Liver (tissue), 9 donors: ENCODE results near the gene MT1F. TPM values are rescaled to one million over a fixed set of nuclear protein-coding genes. Genes with fewer than 3 reads are reported as not detected.

ENCODE experiments used
- DNase-seq: peaks from one replicate; pipeline ENCODE4 v3.0.0-alpha.2; 2017; ENCODE audit warnings: low spot score
- H3K27ac ChIP-seq, 2 donors: one replicate each; pipeline ENCODE4 v1.7.0; 2013; ENCODE audit warnings: inconsistent platforms in 2 of 2, low read length in 2 of 2, control low read depth in 1 of 2, low read depth in 1 of 2, mild to moderate bottlenecking in 1 of 2
- H3K27me3 ChIP-seq, 4 donors: one replicate each; pipeline versions ENCODE4 v1.6.1 to v1.7.0; 2013; ENCODE audit warnings: low read length in 3 of 4, inconsistent platforms in 1 of 4, mild to moderate bottlenecking in 1 of 4, moderate library complexity in 1 of 4; ENCODE audit not compliant: control insufficient read depth in 4 of 4, insufficient read depth in 4 of 4
- H3K36me3 ChIP-seq, 4 donors: one replicate each; pipeline versions ENCODE4 v1.6.1 to v1.7.0; 2013; ENCODE audit warnings: low read length in 3 of 4, mild to moderate bottlenecking in 3 of 4, low read depth in 1 of 4, moderate library complexity in 1 of 4; ENCODE audit not compliant: control insufficient read depth in 4 of 4, insufficient read depth in 3 of 4
- H3K4me1 ChIP-seq, 4 donors: one replicate each; pipeline versions ENCODE4 v1.6.1 to v1.7.0; 2013; ENCODE audit warnings: low read length in 3 of 4, mild to moderate bottlenecking in 3 of 4, moderate library complexity in 1 of 4; ENCODE audit not compliant: control insufficient read depth in 4 of 4, insufficient read depth in 4 of 4
- H3K4me3 ChIP-seq, 3 donors: one replicate each; pipeline versions ENCODE4 v1.6.1 to v1.7.0; 2013; ENCODE audit warnings: low read length in 3 of 3, control low read depth in 1 of 3, low read depth in 1 of 3, mild to moderate bottlenecking in 1 of 3
- H3K9ac ChIP-seq, 2 donors: one replicate each; pipeline ENCODE4 v1.7.0; 2013; ENCODE audit warnings: low read length in 2 of 2, mild to moderate bottlenecking in 2 of 2, moderate library complexity in 2 of 2, control low read depth in 1 of 2, low read depth in 1 of 2
- H3K9me3 ChIP-seq, 4 donors: one replicate each; pipeline versions ENCODE4 v1.6.1 to v1.7.0; 2013; ENCODE audit warnings: low read length in 3 of 4; ENCODE audit not compliant: control insufficient read depth in 4 of 4
- EGR1 ChIP-seq, 2 donors: IDR thresholded peaks; 2 replicates each; pipeline ENCODE4 v1.6.1; 2016 to 2018; ENCODE audit warnings: antibody characterized with exemption in 2 of 2, low read depth in 2 of 2
- FOXA1 ChIP-seq: IDR thresholded peaks from 2 replicates; pipeline ENCODE4 v1.6.1; 2016; ENCODE audit warnings: antibody characterized with exemption
- FOXA2 ChIP-seq: IDR thresholded peaks from 2 replicates; pipeline ENCODE4 v1.6.1; 2016; ENCODE audit warnings: antibody characterized with exemption
- GABPA ChIP-seq, 2 donors: IDR thresholded peaks in 1 of 2; conservative IDR thresholded peaks in 1 of 2; 2 replicates each; pipeline ENCODE4 v1.6.1; 2016; ENCODE audit warnings: antibody characterized with exemption in 2 of 2, mild to moderate bottlenecking in 1 of 2, moderate library complexity in 1 of 2
- HNF4A ChIP-seq, 2 donors: conservative IDR thresholded peaks; 2 replicates each; pipeline ENCODE4 v1.6.1; 2016; ENCODE audit warnings: antibody characterized with exemption in 2 of 2, mild to moderate bottlenecking in 2 of 2
- HNF4G ChIP-seq: IDR thresholded peaks from 2 replicates; pipeline ENCODE4 v1.6.1; 2016; ENCODE audit warnings: antibody characterized with exemption
- JUND ChIP-seq, 2 donors: IDR thresholded peaks; 2 replicates each; pipeline ENCODE4 v1.6.1; 2016; ENCODE audit warnings: antibody characterized with exemption in 2 of 2
- MAX ChIP-seq: IDR thresholded peaks from 2 replicates; pipeline ENCODE4 v1.6.1; 2016; ENCODE audit warnings: antibody characterized with exemption
- NR2F2 ChIP-seq: IDR thresholded peaks from 2 replicates; pipeline ENCODE4 v1.6.1; 2016; ENCODE audit warnings: antibody characterized with exemption
- RAD21 ChIP-seq, 2 donors: IDR thresholded peaks; 2 replicates each; pipeline ENCODE4 v1.6.1; 2016; ENCODE audit warnings: antibody characterized with exemption in 2 of 2, mild to moderate bottlenecking in 2 of 2
- REST ChIP-seq: IDR thresholded peaks from 2 replicates; pipeline ENCODE4 v1.6.1; 2016; ENCODE audit warnings: antibody characterized with exemption, mild to moderate bottlenecking
- RXRA ChIP-seq, 2 donors: IDR thresholded peaks; 2 replicates each; pipeline ENCODE4 v1.6.1; 2017 to 2018; ENCODE audit warnings: antibody characterized with exemption in 2 of 2, mild to moderate bottlenecking in 1 of 2
- SP1 ChIP-seq: IDR thresholded peaks from 2 replicates; pipeline ENCODE4 v1.6.1; 2018; ENCODE audit warnings: antibody characterized with exemption, mild to moderate bottlenecking
- TAF1 ChIP-seq: conservative IDR thresholded peaks from 2 replicates; pipeline ENCODE4 v1.6.1; 2016; ENCODE audit warnings: antibody characterized with exemption, mild to moderate bottlenecking
- YY1 ChIP-seq: IDR thresholded peaks from 2 replicates; pipeline ENCODE4 v1.6.1; 2016; ENCODE audit warnings: antibody characterized with exemption, mild to moderate bottlenecking
- WGBS: extraction: QIAGEN DNeasy Blood & Tissue Kit; methylation state at CpG from one replicate; pipeline ENCODE4 v1.1.7; 2013; 5-methylcytosine and 5-hydroxymethylcytosine counted together
- polyA plus RNA-seq, 2 donors: library from polyadenylated mRNA; stranded (reverse) in 1 of 2; unstranded in 1 of 2; fragments of 200-250 nt in 1 of 2; fragments of >200 nt in 1 of 2; fragmentation: Nextera tagmentation in 1 of 2; extraction: Ambion mirVana in 1 of 2; gene quantifications; one replicate each; pipeline versions ENCODE4 v1.2.1 to v1.2.3, GENCODE V29; 2013 to 2015
- total RNA-seq, 2 donors: library from RNA; depleted of rRNA; stranded (reverse); fragments of >200 nt; gene quantifications; one replicate each; pipeline ENCODE4 v1.2.3, GENCODE V29; 2014
- TF ChIP-seq, protein P1 (sequence below): IDR thresholded peaks from 2 replicates; pipeline ENCODE4 v1.6.1; 2016; ENCODE audit warnings: antibody characterized with exemption
- TF ChIP-seq, protein P2 (sequence below): IDR thresholded peaks from 2 replicates; pipeline ENCODE4 v1.6.1; 2016; ENCODE audit warnings: antibody characterized with exemption
- TF ChIP-seq, protein P3 (sequence below): fragments of 150-350 bp; IDR thresholded peaks from 2 replicates; pipeline ENCODE4 v1.5.1; 2017; ENCODE audit warnings: improper control_type of control experiment, low read depth, low read length; ENCODE audit not compliant: missing input control
- donor health status: healthy.
- donor health status: healthy.
- donor health status: healthy.
- donor health status: healthy.
- donor health status: healthy.

The MT1F gene
- total and polyA plus RNA-seq, 4 donors = 14.2 to 895 (median 134) TPM

- Histone ChIP-seq H3K9ac (no peak overlapping the region), H3K27me3 (no peaks in the 10 kb centered on the region), H3K9me3 (no peaks in the 10 kb centered on the region), H3K4me3 (no peak overlapping the region), H3K4me1 (peaks cover 5 to 35% (median 18%) of the 10 kb centered on the region in 4 donors), H3K36me3 (no peaks in the 10 kb centered on the region), H3K27ac (no peak overlapping the region)
- no peak for DNase-seq
- 2% methylated on average over 1 of the region's 1 CpG for WGBS
- TF ChIP-seq HNF4G (no peak), TAF1 (no peak), FOXA2 (no peak), GABPA (IDR thresholded peaks at IDR 0.05 in 1 of 2, conservative IDR thresholded peaks at IDR 0.05 in 1 of 2) (no peak), YY1 (no peak), REST (no peak), NR2F2 (no peak), RAD21 (IDR thresholded peaks at IDR 0.05) (no peak), SP1 (no peak), EGR1 (IDR thresholded peaks at IDR 0.05; ENCODE audit: low read depth in 2 of 2) (no peak), MAX (no peak), HNF4A (conservative IDR thresholded peaks at IDR 0.05) (no peak)
- TF ChIP-seq, protein P1, sequence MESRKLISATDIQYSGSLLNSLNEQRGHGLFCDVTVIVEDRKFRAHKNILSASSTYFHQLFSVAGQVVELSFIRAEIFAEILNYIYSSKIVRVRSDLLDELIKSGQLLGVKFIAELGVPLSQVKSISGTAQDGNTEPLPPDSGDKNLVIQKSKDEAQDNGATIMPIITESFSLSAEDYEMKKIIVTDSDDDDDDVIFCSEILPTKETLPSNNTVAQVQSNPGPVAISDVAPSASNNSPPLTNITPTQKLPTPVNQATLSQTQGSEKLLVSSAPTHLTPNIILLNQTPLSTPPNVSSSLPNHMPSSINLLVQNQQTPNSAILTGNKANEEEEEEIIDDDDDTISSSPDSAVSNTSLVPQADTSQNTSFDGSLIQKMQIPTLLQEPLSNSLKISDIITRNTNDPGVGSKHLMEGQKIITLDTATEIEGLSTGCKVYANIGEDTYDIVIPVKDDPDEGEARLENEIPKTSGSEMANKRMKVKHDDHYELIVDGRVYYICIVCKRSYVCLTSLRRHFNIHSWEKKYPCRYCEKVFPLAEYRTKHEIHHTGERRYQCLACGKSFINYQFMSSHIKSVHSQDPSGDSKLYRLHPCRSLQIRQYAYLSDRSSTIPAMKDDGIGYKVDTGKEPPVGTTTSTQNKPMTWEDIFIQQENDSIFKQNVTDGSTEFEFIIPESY = no peak
- TF ChIP-seq, protein P2, sequence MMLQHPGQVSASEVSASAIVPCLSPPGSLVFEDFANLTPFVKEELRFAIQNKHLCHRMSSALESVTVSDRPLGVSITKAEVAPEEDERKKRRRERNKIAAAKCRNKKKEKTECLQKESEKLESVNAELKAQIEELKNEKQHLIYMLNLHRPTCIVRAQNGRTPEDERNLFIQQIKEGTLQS = no peak
Measured at GRCh38 chr16:56645838-56646237, 11.9 kb upstream of the MT1F start.

GRCh38 chr16:56647641-56648431 is 9.9 kb upstream of the MT1F start:
- 21% methylated on average over 33 of the region's 33 CpGs for WGBS
- no peaks in the 10 kb centered on the region for H3K27me3 ChIP-seq
- peak overlapping the region; percentile 62 to 77 for H3K27ac ChIP-seq
- no peak overlapping the region for H3K9ac ChIP-seq
- H3K9me3 ChIP-seq = no peaks in the 10 kb centered on the region
- peaks cover 5 to 31% (median 16%) of the 10 kb centered on the region in 4 donors for H3K4me1 ChIP-seq
- peak overlapping the region in 1 of 3 donors; percentile 18 for H3K4me3 ChIP-seq
- no peaks in the 10 kb centered on the region for H3K36me3 ChIP-seq
- DNase-seq = peak; percentile 54
- TF ChIP-seq HNF4G (peak; percentile 34), SP1 (peak; percentile 95), RAD21 (IDR thresholded peaks at IDR 0.05) (peak; percentile 32 to 41), NR2F2 (peak; percentile 64), EGR1 (IDR thresholded peaks at IDR 0.05; ENCODE audit: low read depth in 2 of 2) (no peak), FOXA2 (peak; percentile 18), JUND (IDR thresholded peaks at IDR 0.05) (no peak), TAF1 (peak; percentile 55), RXRA (IDR thresholded peaks at IDR 0.05) (peak; percentile 92 to 93), FOXA1 (no peak), YY1 (peak; percentile 68), HNF4A (conservative IDR thresholded peaks at IDR 0.05) (peak; percentile 74 to 80)
- TF ChIP-seq, protein P3, sequence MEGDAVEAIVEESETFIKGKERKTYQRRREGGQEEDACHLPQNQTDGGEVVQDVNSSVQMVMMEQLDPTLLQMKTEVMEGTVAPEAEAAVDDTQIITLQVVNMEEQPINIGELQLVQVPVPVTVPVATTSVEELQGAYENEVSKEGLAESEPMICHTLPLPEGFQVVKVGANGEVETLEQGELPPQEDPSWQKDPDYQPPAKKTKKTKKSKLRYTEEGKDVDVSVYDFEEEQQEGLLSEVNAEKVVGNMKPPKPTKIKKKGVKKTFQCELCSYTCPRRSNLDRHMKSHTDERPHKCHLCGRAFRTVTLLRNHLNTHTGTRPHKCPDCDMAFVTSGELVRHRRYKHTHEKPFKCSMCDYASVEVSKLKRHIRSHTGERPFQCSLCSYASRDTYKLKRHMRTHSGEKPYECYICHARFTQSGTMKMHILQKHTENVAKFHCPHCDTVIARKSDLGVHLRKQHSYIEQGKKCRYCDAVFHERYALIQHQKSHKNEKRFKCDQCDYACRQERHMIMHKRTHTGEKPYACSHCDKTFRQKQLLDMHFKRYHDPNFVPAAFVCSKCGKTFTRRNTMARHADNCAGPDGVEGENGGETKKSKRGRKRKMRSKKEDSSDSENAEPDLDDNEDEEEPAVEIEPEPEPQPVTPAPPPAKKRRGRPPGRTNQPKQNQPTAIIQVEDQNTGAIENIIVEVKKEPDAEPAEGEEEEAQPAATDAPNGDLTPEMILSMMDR = peak; percentile 18
- TF ChIP-seq, protein P1 = peak; percentile 8
